Choroid plexus epithelial cell (primary cell): Measurements from ENCODE around the gene ABHD5.
A peak's percentile ranks its signal among the peaks of the same experiment; 100 is the strongest.

Source experiments
- DNase-seq: peaks from one replicate; pipeline ENCODE4 v3.0.0-alpha.2; 2010; ENCODE audit warnings: low read depth
- H3K4me3 ChIP-seq: 2 replicates; pipeline ENCODE4 v1.5.1; 2011; ENCODE audit warnings: low read depth, mild to moderate bottlenecking, control low read depth, low read length, moderate library complexity
- CTCF ChIP-seq: conservative IDR thresholded peaks from 2 replicates; pipeline ENCODE4 v1.5.1; 2011; ENCODE audit warnings: low read depth, mild to moderate bottlenecking, control low read depth, inconsistent platforms, low read length, moderate library complexity

ABHD5 gene

GRCh38 chr3:43769097-43769884, 78.6 kb downstream of the ABHD5 start:
- H3K4me3 ChIP-seq = peak overlapping the region; percentile 59

GRCh38 chr3:43769885-43770425, 79.2 kb downstream of the ABHD5 start:
- no peak for DNase-seq
- no peak for TF ChIP-seq CTCF
- peak overlapping the region; percentile 59 for H3K4me3 ChIP-seq

More at GRCh38 chr3:43769097-43769884, 78.6 kb downstream of the ABHD5 start:
- peak; percentile 92 for TF ChIP-seq CTCF
- DNase-seq = peak; percentile 98

GRCh38 chr3:43770426-43771103, 79.8 kb downstream of the ABHD5 start:
- DNase-seq = peak; percentile 23

GRCh38 chr3:43771610-43772009, 80.9 kb downstream of the ABHD5 start:
- no peak overlapping the region for H3K4me3 ChIP-seq
- TF ChIP-seq CTCF = no peak
- no peak for DNase-seq

More at GRCh38 chr3:43770426-43771103, 79.8 kb downstream of the ABHD5 start:
- TF ChIP-seq CTCF = no peak
- no peak overlapping the region for H3K4me3 ChIP-seq

GRCh38 chr3:43773273-43774094, 82.7 kb downstream of the ABHD5 start:
- TF ChIP-seq CTCF = no peak
- H3K4me3 ChIP-seq = no peak overlapping the region
- peak; percentile 20 for DNase-seq

GRCh38 chr3:43774799-43775198, 84.1 kb downstream of the ABHD5 start:
- no peak for TF ChIP-seq CTCF
- no peak for DNase-seq
- H3K4me3 ChIP-seq = no peak overlapping the region
